GM12878 (cell line): ENCODE data around the gene PDE7B.

Experiments used
- CEBPB ChIP-seq, 2 experiments: fragments of 150-350 bp in 1 of 2; IDR thresholded peaks; 2 replicates each; pipeline ENCODE4 v1.6.1; 2012 to 2014; ENCODE audit warnings: low read depth in 2 of 2, low read length in 2 of 2, borderline replicate concordance in 1 of 2, inconsistent platforms in 1 of 2
- FOXK2 ChIP-seq: fragments of 450-650 bp; IDR thresholded peaks from 2 replicates; pipeline ENCODE4 v1.6.1; 2017; ENCODE audit warnings: mild to moderate bottlenecking, moderate library complexity
- POLR2AphosphoS2 ChIP-seq: IDR thresholded peaks from 2 replicates; pipeline ENCODE4 v1.6.1; 2011; ENCODE audit warnings: low read depth, mild to moderate bottlenecking, low read length, improper control_type of control experiment, moderate library complexity
- SP1 ChIP-seq: IDR thresholded peaks from one replicate; pipeline ENCODE4 v1.6.1; 2011; ENCODE audit warnings: low read depth, low read length
- TAF1 ChIP-seq: IDR thresholded peaks from 2 replicates; pipeline ENCODE4 v1.6.1; 2011; ENCODE audit warnings: mild to moderate bottlenecking, low read depth, low read length, borderline replicate concordance
- TF ChIP-seq, protein P1 (sequence below): fragments of 450-650 bp; IDR thresholded peaks from 2 replicates; pipeline ENCODE4 v1.6.1; 2017; ENCODE audit warnings: borderline replicate concordance
- TF ChIP-seq, protein P2 (sequence below): fragments of 450-650 bp; IDR thresholded peaks from 2 replicates; pipeline ENCODE4 v1.6.1; 2016; ENCODE audit warnings: mild to moderate bottlenecking
- TF ChIP-seq, protein P3 (sequence below): IDR thresholded peaks from 2 replicates; pipeline ENCODE4 v1.6.1; 2011; ENCODE audit warnings: borderline replicate concordance, low read depth, mild to moderate bottlenecking, moderate library complexity, low read length; ENCODE audit not compliant: insufficient read depth, poor library complexity, severe bottlenecking

DNA sequence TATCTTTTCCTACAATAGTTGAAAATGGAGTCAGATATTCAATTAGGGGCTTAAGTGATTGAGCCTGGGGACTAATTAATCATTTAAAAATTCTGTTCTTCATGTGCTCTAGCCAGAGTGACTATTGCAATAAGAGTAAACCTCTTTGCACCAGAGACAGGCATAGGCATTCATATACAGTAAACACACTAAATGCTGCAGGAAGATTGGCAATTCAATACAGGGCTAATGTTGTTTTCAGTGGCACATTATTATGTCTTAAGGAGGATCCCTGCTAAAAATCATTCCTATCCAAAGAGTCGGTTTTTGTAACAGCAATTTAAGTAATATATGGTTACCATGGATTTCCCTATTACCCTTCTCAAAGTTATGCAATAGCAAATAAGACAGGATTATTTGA is 1.2 kb downstream of the PDE7B start:
- no peak for TF ChIP-seq POLR2AphosphoS2
- TF ChIP-seq, protein P1, sequence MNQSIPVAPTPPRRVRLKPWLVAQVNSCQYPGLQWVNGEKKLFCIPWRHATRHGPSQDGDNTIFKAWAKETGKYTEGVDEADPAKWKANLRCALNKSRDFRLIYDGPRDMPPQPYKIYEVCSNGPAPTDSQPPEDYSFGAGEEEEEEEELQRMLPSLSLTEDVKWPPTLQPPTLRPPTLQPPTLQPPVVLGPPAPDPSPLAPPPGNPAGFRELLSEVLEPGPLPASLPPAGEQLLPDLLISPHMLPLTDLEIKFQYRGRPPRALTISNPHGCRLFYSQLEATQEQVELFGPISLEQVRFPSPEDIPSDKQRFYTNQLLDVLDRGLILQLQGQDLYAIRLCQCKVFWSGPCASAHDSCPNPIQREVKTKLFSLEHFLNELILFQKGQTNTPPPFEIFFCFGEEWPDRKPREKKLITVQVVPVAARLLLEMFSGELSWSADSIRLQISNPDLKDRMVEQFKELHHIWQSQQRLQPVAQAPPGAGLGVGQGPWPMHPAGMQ: no peak
- TF ChIP-seq, protein P2, sequence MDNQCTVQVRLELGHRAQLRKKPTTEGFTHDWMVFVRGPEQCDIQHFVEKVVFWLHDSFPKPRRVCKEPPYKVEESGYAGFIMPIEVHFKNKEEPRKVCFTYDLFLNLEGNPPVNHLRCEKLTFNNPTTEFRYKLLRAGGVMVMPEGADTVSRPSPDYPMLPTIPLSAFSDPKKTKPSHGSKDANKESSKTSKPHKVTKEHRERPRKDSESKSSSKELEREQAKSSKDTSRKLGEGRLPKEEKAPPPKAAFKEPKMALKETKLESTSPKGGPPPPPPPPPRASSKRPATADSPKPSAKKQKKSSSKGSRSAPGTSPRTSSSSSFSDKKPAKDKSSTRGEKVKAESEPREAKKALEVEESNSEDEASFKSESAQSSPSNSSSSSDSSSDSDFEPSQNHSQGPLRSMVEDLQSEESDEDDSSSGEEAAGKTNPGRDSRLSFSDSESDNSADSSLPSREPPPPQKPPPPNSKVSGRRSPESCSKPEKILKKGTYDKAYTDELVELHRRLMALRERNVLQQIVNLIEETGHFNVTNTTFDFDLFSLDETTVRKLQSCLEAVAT: no peak
- TF ChIP-seq, protein P3, sequence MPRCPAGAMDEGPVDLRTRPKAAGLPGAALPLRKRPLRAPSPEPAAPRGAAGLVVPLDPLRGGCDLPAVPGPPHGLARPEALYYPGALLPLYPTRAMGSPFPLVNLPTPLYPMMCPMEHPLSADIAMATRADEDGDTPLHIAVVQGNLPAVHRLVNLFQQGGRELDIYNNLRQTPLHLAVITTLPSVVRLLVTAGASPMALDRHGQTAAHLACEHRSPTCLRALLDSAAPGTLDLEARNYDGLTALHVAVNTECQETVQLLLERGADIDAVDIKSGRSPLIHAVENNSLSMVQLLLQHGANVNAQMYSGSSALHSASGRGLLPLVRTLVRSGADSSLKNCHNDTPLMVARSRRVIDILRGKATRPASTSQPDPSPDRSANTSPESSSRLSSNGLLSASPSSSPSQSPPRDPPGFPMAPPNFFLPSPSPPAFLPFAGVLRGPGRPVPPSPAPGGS: no peak
- TF ChIP-seq CEBPB (IDR thresholded peaks at IDR 0.05; ENCODE audit: borderline replicate concordance in 1 of 2, low read depth in 2 of 2, low read length in 2 of 2): no peak
- TF ChIP-seq TAF1: no peak
- TF ChIP-seq FOXK2: no peak
- TF ChIP-seq SP1: no peak
